HepG2 (cell line): Measurements from ENCODE around the gene MST1. TPM values are rescaled to one million over a fixed set of nuclear protein-coding genes. Genes with fewer than 3 reads are reported as not detected.
A peak's percentile ranks its signal among the peaks of the same experiment; 100 is the strongest.

Source experiments
- GPN1 ChIP-seq: sonication (generic); formaldehyde crosslinking; IDR thresholded peaks from 2 replicates; pipeline ENCODE4 v1.5.1; 2020; ENCODE audit warnings: missing genetic modification reagents, borderline replicate concordance
- HES4 ChIP-seq: sonication (generic); formaldehyde crosslinking; IDR thresholded peaks from 2 replicates; pipeline ENCODE4 v1.9.0; 2021; ENCODE audit warnings: mild to moderate bottlenecking, missing genetic modification reagents, borderline replicate concordance
- MAFG ChIP-seq: sonication (generic); formaldehyde crosslinking; IDR thresholded peaks from 2 replicates; pipeline ENCODE4 v1.5.1; 2020; ENCODE audit warnings: mild to moderate bottlenecking, missing genetic modification reagents
- MAZ ChIP-seq, 2 experiments: sonication (generic) in 1 of 2; formaldehyde crosslinking in 1 of 2; IDR thresholded peaks; 2 replicates each; pipeline versions ENCODE4 v1.5.0 to v1.6.1; 2012 to 2020; ENCODE audit warnings: low read depth in 2 of 2, mild to moderate bottlenecking in 2 of 2, borderline replicate concordance in 1 of 2, improper control_type of control experiment in 1 of 2, low read length in 1 of 2, missing genetic modification reagents in 1 of 2, moderate library complexity in 1 of 2
- MEF2D ChIP-seq: sonication (generic); formaldehyde crosslinking; IDR thresholded peaks from 2 replicates; pipeline ENCODE4 v1.5.1; 2020; ENCODE audit warnings: mild to moderate bottlenecking, missing genetic modification reagents
- PRPF4 ChIP-seq: fragments of 200-400 bp; formaldehyde crosslinking; IDR thresholded peaks from 2 replicates; pipeline ENCODE4 v1.6.1; 2016; ENCODE audit warnings: low read length, low read depth; ENCODE audit not compliant: poor library complexity, severe bottlenecking
- RAD21 ChIP-seq: fragments of 450-650 bp; formaldehyde crosslinking; IDR thresholded peaks from 2 replicates; pipeline ENCODE4 v1.5.0; 2020; ENCODE audit warnings: mild to moderate bottlenecking
- RFX1 ChIP-seq: fragments of 450-650 bp; IDR thresholded peaks from 2 replicates; pipeline ENCODE4 v1.6.1; 2017
- SMC3 ChIP-seq: IDR thresholded peaks from 2 replicates; pipeline ENCODE4 v1.6.1; 2011; ENCODE audit warnings: low read length, improper control_type of control experiment
- SNAI1 ChIP-seq: sonication (generic); formaldehyde crosslinking; IDR thresholded peaks from 2 replicates; pipeline ENCODE4 v1.5.0; 2020; ENCODE audit warnings: mild to moderate bottlenecking, missing genetic modification reagents, borderline replicate concordance
- SNRNP70 ChIP-seq: fragments of 200-400 bp; formaldehyde crosslinking; IDR thresholded peaks from 2 replicates; pipeline ENCODE4 v1.6.1; 2017; ENCODE audit warnings: mild to moderate bottlenecking, low read depth, low read length, moderate library complexity
- SP5 ChIP-seq: IDR thresholded peaks from 2 replicates; pipeline ENCODE4 v1.6.1; 2016; ENCODE audit warnings: low read depth, borderline replicate concordance
- TEAD3 ChIP-seq: optimal IDR thresholded peaks from 2 replicates; pipeline ENCODE3; 2016; ENCODE audit warnings: borderline replicate concordance
- ZBTB38 ChIP-seq: sonication (generic); formaldehyde crosslinking; IDR thresholded peaks from 2 replicates; pipeline ENCODE4 v1.5.1; 2020; ENCODE audit warnings: mild to moderate bottlenecking, missing genetic modification reagents
- ZFAT ChIP-seq: sonication (generic); formaldehyde crosslinking; conservative IDR thresholded peaks from 2 replicates; pipeline ENCODE4 v1.8.1; 2023; ENCODE audit warnings: missing genetic modification reagents, inconsistent platforms
- ZNF430 ChIP-seq: sonication (generic); formaldehyde crosslinking; IDR thresholded peaks from 2 replicates; pipeline ENCODE4 v1.9.0; 2021; ENCODE audit warnings: mild to moderate bottlenecking, missing genetic modification reagents
- ZNF501 ChIP-seq: sonication (generic); formaldehyde crosslinking; IDR thresholded peaks from 2 replicates; pipeline ENCODE4 v1.5.1; 2020; ENCODE audit warnings: mild to moderate bottlenecking, moderate library complexity, missing genetic modification reagents
- ZNF713 ChIP-seq: sonication (generic); formaldehyde crosslinking; IDR thresholded peaks from 2 replicates; pipeline ENCODE4 v1.4.0; 2020; ENCODE audit warnings: mild to moderate bottlenecking, missing genetic modification reagents
- polyA plus RNA-seq, 8 experiments: library from polyadenylated mRNA; depleted of rRNA in 3 of 8; stranded (reverse) in 7 of 8; unstranded in 1 of 8; fragments of >200 nt; fragmentation: Illumina TruSeq in 4 of 8; extraction: Trizol in 4 of 8; gene quantifications; 2 replicates each; pipeline versions ENCODE4 v1.2.1 to v1.2.3, GENCODE V29; 2011 to 2016; ENCODE audit warnings: low read depth in 4 of 8, missing spikeins in 1 of 8, mixed read lengths in 1 of 8; ENCODE audit not compliant: insufficient read depth in 1 of 8
- total RNA-seq, 5 experiments: library from RNA; depleted of rRNA; stranded (reverse); fragments of >200 nt; fragmentation: Illumina TruSeq; extraction: Trizol; gene quantifications; 2 replicates each; pipeline ENCODE4 v1.2.3, GENCODE V29; 2016; ENCODE audit warnings: low read depth in 1 of 5
- TF ChIP-seq, protein P1 (sequence below): IDR thresholded peaks from 2 replicates; pipeline ENCODE4 v1.6.1; 2012; ENCODE audit warnings: low read length, improper control_type of control experiment
- TF ChIP-seq, protein P2 (sequence below): sonication (generic); formaldehyde crosslinking; IDR thresholded peaks from 2 replicates; pipeline ENCODE4 v1.5.1; 2020; ENCODE audit warnings: mild to moderate bottlenecking, missing genetic modification reagents, borderline replicate concordance
- TF ChIP-seq, protein P3 (sequence below): sonication (generic); formaldehyde crosslinking; IDR thresholded peaks from 2 replicates; pipeline ENCODE4 v1.4.0; 2020; ENCODE audit warnings: missing genetic modification reagents
- TF ChIP-seq, protein P4 (sequence below), 2 experiments: sonication (generic) in 1 of 2; formaldehyde crosslinking in 1 of 2; IDR thresholded peaks; 2 replicates each; pipeline versions ENCODE4 v1.4.0 to v1.6.1; 2018 to 2020; ENCODE audit warnings: missing genetic modification reagents in 2 of 2, borderline replicate concordance in 1 of 2, low read depth in 1 of 2, mild to moderate bottlenecking in 1 of 2, missing biosample characterization in 1 of 2

The MST1 gene
- total and polyA plus RNA-seq, 2 of the 13 experiments (the other 11 are each of a cell fraction or from before 2014, with no cell fraction given) = 189 to 452 TPM

DNA sequence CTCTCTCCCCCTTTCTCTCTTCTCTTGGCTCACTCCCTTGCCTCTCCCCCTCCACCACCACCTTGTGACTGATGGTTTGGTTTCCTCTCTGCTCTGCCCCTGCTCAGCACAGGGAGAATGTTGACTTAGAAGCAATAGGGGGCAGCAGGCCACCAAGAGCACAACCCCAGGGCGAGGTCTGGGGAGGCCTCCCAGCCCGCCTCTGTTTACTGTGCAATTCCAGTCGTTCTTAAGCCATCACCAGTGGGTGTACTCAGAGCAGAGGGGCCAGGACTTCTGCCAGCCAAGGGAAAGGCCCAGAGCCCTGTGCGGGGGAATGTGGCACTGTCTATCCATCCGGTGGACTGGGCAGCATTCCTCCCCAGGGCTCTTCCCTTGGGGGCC is 20.9 kb downstream of the MST1 start (continued):
- no peak for TF ChIP-seq ZFAT
- TF ChIP-seq, protein P1, sequence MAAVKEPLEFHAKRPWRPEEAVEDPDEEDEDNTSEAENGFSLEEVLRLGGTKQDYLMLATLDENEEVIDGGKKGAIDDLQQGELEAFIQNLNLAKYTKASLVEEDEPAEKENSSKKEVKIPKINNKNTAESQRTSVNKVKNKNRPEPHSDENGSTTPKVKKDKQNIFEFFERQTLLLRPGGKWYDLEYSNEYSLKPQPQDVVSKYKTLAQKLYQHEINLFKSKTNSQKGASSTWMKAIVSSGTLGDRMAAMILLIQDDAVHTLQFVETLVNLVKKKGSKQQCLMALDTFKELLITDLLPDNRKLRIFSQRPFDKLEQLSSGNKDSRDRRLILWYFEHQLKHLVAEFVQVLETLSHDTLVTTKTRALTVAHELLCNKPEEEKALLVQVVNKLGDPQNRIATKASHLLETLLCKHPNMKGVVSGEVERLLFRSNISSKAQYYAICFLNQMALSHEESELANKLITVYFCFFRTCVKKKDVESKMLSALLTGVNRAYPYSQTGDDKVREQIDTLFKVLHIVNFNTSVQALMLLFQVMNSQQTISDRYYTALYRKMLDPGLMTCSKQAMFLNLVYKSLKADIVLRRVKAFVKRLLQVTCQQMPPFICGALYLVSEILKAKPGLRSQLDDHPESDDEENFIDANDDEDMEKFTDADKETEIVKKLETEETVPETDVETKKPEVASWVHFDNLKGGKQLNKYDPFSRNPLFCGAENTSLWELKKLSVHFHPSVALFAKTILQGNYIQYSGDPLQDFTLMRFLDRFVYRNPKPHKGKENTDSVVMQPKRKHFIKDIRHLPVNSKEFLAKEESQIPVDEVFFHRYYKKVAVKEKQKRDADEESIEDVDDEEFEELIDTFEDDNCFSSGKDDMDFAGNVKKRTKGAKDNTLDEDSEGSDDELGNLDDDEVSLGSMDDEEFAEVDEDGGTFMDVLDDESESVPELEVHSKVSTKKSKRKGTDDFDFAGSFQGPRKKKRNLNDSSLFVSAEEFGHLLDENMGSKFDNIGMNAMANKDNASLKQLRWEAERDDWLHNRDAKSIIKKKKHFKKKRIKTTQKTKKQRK = no peak
- no peak for TF ChIP-seq MAZ (IDR thresholded peaks at IDR 0.05; ENCODE audit: borderline replicate concordance, low read depth, low read length)
- TF ChIP-seq MAZ (CRISPR knock-in tag; IDR thresholded peaks at IDR 0.05; ENCODE audit: low read depth) = peak; percentile 65
- no peak for TF ChIP-seq PRPF4
- no peak for TF ChIP-seq ZBTB38
- TF ChIP-seq TEAD3 (CRISPR knock-in tag) = peak; percentile 96
- no peak for TF ChIP-seq SNRNP70
- peak; percentile 70; the same call in 1 of the 2 replicates for TF ChIP-seq ZNF430
- TF ChIP-seq SNAI1 (CRISPR knock-in tag) = no peak
- TF ChIP-seq RFX1 = no peak
- TF ChIP-seq, protein P2, sequence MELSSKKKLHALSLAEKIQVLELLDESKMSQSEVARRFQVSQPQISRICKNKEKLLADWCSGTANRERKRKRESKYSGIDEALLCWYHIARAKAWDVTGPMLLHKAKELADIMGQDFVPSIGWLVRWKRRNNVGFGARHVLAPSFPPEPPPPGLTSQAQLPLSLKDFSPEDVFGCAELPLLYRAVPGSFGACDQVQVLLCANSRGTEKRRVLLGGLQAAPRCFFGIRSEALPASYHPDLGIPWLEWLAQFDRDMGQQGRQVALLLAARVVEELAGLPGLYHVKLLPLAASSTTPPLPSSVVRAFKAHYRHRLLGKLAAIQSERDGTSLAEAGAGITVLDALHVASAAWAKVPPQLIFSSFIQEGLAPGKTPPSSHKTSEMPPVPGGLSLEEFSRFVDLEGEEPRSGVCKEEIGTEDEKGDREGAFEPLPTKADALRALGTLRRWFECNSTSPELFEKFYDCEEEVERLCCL (CRISPR knock-in tag) = no peak
- peak; percentile 6; the same call in 1 of the 2 replicates for TF ChIP-seq SMC3
- TF ChIP-seq, protein P3, sequence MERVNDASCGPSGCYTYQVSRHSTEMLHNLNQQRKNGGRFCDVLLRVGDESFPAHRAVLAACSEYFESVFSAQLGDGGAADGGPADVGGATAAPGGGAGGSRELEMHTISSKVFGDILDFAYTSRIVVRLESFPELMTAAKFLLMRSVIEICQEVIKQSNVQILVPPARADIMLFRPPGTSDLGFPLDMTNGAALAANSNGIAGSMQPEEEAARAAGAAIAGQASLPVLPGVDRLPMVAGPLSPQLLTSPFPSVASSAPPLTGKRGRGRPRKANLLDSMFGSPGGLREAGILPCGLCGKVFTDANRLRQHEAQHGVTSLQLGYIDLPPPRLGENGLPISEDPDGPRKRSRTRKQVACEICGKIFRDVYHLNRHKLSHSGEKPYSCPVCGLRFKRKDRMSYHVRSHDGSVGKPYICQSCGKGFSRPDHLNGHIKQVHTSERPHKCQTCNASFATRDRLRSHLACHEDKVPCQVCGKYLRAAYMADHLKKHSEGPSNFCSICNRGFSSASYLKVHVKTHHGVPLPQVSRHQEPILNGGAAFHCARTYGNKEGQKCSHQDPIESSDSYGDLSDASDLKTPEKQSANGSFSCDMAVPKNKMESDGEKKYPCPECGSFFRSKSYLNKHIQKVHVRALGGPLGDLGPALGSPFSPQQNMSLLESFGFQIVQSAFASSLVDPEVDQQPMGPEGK = peak; percentile 93
- TF ChIP-seq GPN1 = no peak
- peak; percentile 40; the same call in 1 of the 2 replicates for TF ChIP-seq ZNF501 (CRISPR knock-in tag)
- peak; percentile 42; the same call in 1 of the 2 replicates for TF ChIP-seq RAD21 (CRISPR knock-in tag)
- no peak for TF ChIP-seq MAFG (CRISPR knock-in tag)
- TF ChIP-seq SP5 (CRISPR knock-in tag) = peak; percentile 88
- TF ChIP-seq MEF2D (CRISPR knock-in tag) = peak; percentile 41; the same call in 1 of the 2 replicates
- TF ChIP-seq, protein P4, sequence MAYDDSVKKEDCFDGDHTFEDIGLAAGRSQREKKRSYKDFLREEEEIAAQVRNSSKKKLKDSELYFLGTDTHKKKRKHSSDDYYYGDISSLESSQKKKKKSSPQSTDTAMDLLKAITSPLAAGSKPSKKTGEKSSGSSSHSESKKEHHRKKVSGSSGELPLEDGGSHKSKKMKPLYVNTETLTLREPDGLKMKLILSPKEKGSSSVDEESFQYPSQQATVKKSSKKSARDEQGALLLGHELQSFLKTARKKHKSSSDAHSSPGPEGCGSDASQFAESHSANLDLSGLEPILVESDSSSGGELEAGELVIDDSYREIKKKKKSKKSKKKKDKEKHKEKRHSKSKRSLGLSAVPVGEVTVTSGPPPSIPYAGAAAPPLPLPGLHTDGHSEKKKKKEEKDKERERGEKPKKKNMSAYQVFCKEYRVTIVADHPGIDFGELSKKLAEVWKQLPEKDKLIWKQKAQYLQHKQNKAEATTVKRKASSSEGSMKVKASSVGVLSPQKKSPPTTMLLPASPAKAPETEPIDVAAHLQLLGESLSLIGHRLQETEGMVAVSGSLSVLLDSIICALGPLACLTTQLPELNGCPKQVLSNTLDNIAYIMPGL (CRISPR knock-in tag; IDR thresholded peaks at IDR 0.05; ENCODE audit: borderline replicate concordance in 1 of 2, low read depth in 1 of 2) = peak in 1 of 2 experiments; percentile 70; a peak in 2 of 4 replicates
- TF ChIP-seq HES4 = no peak
- no peak for TF ChIP-seq ZNF713 (CRISPR knock-in tag)
